K562 (cell line): ENCODE measurements around the gene MTA2. TPM values are rescaled to one million over a fixed set of nuclear protein-coding genes. Genes with fewer than 3 reads are reported as not detected.
A peak's percentile ranks its signal among the peaks of the same experiment; 100 is the strongest.

Experiments used
- CREB3L1 ChIP-seq: fragments of 450-650 bp; IDR thresholded peaks from 2 replicates; pipeline ENCODE4 v1.6.1; 2014; ENCODE audit warnings: low read depth, mild to moderate bottlenecking, moderate library complexity, borderline replicate concordance
- CTCFL ChIP-seq: IDR thresholded peaks from 2 replicates; pipeline ENCODE4 v1.6.1; 2011; ENCODE audit warnings: borderline replicate concordance, low read depth, mild to moderate bottlenecking, moderate library complexity, low read length; ENCODE audit not compliant: insufficient read depth, poor library complexity, severe bottlenecking
- GTF2E2 ChIP-seq: fragments of 200-800 bp; sonication (Bioruptor generic); IDR thresholded peaks from 2 replicates; pipeline ENCODE4 v1.6.1; 2016; ENCODE audit warnings: missing genetic modification characterization, missing compliant biosample characterization
- MED1 ChIP-seq: sonication (generic); formaldehyde crosslinking; IDR thresholded peaks from 2 replicates; pipeline ENCODE4 v1.8.1; 2023; ENCODE audit warnings: missing genetic modification reagents, borderline replicate concordance
- NCOA4 ChIP-seq: fragments of 450-650 bp; IDR thresholded peaks from 2 replicates; pipeline ENCODE4 v1.6.1; 2018; ENCODE audit warnings: mild to moderate bottlenecking; ENCODE audit not compliant: partially characterized antibody
- NKRF ChIP-seq: fragments of 450-650 bp; IDR thresholded peaks from 2 replicates; pipeline ENCODE4 v1.6.1; 2016; ENCODE audit warnings: borderline replicate concordance
- NONO ChIP-seq, 2 experiments: fragments of 200-400 bp in 1 of 2; fragments of 450-650 bp in 1 of 2; formaldehyde crosslinking in 1 of 2; IDR thresholded peaks; 2 replicates each; pipeline ENCODE4 v1.6.1; 2017; ENCODE audit warnings: low read depth in 2 of 2, mild to moderate bottlenecking in 2 of 2, moderate library complexity in 2 of 2, low read length in 1 of 2
- PATZ1 ChIP-seq: fragments of 250-450 bp; sonication (Bioruptor Pico); IDR thresholded peaks from 2 replicates; pipeline ENCODE4 v1.5.0; 2020; ENCODE audit warnings: mild to moderate bottlenecking, borderline replicate concordance
- PHF20 ChIP-seq: fragments of 450-650 bp; IDR thresholded peaks from 2 replicates; pipeline ENCODE4 v1.6.1; 2018; ENCODE audit not compliant: partially characterized antibody
- RBFOX2 ChIP-seq: fragments of 200-400 bp; formaldehyde crosslinking; IDR thresholded peaks from 2 replicates; pipeline ENCODE4 v1.6.1; 2017; ENCODE audit warnings: low read depth, mild to moderate bottlenecking, low read length, moderate library complexity
- TCF7L2 ChIP-seq: fragments of 150-350 bp; IDR thresholded peaks from 2 replicates; pipeline ENCODE4 v1.6.1; 2016; ENCODE audit warnings: low read depth, mild to moderate bottlenecking, low read length, moderate library complexity
- U2AF2 ChIP-seq: fragments of 200-400 bp; formaldehyde crosslinking; optimal IDR thresholded peaks from 2 replicates; pipeline ENCODE3; 2017; ENCODE audit warnings: low read depth, mild to moderate bottlenecking, low read length
- ZBTB17 ChIP-seq: fragments of 450-650 bp; formaldehyde crosslinking; IDR thresholded peaks from 2 replicates; pipeline ENCODE4 v1.4.0; 2020; ENCODE audit warnings: mild to moderate bottlenecking
- ZBTB2 ChIP-seq: fragments of 450-650 bp; IDR thresholded peaks from 2 replicates; pipeline ENCODE4 v1.6.1; 2016; ENCODE audit warnings: antibody characterized with exemption
- ZC3H4 ChIP-seq: sonication (generic); formaldehyde crosslinking; IDR thresholded peaks from 2 replicates; pipeline ENCODE4 v1.9.0; 2021; ENCODE audit warnings: missing genetic modification reagents, borderline replicate concordance
- ZNF12 ChIP-seq: sonication (generic); formaldehyde crosslinking; IDR thresholded peaks from 2 replicates; pipeline ENCODE4 v1.4.0; 2020; ENCODE audit warnings: mild to moderate bottlenecking, missing genetic modification reagents
- ZNF511 ChIP-seq: sonication (generic); formaldehyde crosslinking; IDR thresholded peaks from 2 replicates; pipeline ENCODE4 v1.8.0; 2022; ENCODE audit warnings: mild to moderate bottlenecking, missing genetic modification reagents
- ZNF57 ChIP-seq: fragments of 450-650 bp; formaldehyde crosslinking; IDR thresholded peaks from 2 replicates; pipeline ENCODE4 v1.4.0; 2020; ENCODE audit warnings: mild to moderate bottlenecking, moderate library complexity
- polyA plus RNA-seq, 8 experiments: library from polyadenylated mRNA; depleted of rRNA in 4 of 8; stranded (reverse) in 5 of 8; unstranded in 3 of 8; fragments of >200 nt; fragmentation: Nextera tagmentation in 2 of 8; fragmentation: Illumina TruSeq in 1 of 8; extraction: Ambion mirVana in 2 of 8; extraction: Trizol in 1 of 8; gene quantifications; 2 replicates each; pipeline versions ENCODE4 v1.2.1 to v1.2.3, GENCODE V29; 2011 to 2014; ENCODE audit warnings: inconsistent platforms in 1 of 8, missing spikeins in 1 of 8
- total RNA-seq, 7 experiments: library from RNA; depleted of rRNA in 6 of 7; stranded (reverse); fragments of >200 nt in 6 of 7; fragmentation: Illumina TruSeq in 2 of 7; extraction: Trizol in 2 of 7; gene quantifications; 2 replicates each; pipeline versions ENCODE4 v1.2.1 to v1.2.3, GENCODE V29; 2011 to 2021; ENCODE audit warnings: low replicate concordance in 1 of 7

MTA2 gene
- total and polyA plus RNA-seq, 9 of the 15 experiments (the other 6 are each of a cell fraction or from before 2014, with no cell fraction given), result 6.2 to 220 (median 172) TPM

GRCh38 chr11:62613291-62613778 lies 11.7 kb upstream of the MTA2 start (continued):
- no peak for TF ChIP-seq NONO (IDR thresholded peaks at IDR 0.05; ENCODE audit: low read depth in 2 of 2, low read length in 1 of 2)
- no peak for TF ChIP-seq CTCFL
- no peak for TF ChIP-seq ZNF57
- TF ChIP-seq ZNF511, result no peak
- no peak for TF ChIP-seq PATZ1
- TF ChIP-seq ZC3H4 (CRISPR knock-in tag), result 0 out of 2 replicates have a peak, but pooled peaks have one; percentile 67
- TF ChIP-seq CREB3L1, result no peak
- TF ChIP-seq ZNF12 (CRISPR knock-in tag), result no peak
- no peak for TF ChIP-seq ZBTB2
- 0 out of 2 replicates have a peak, but pooled peaks have one; percentile 26 for TF ChIP-seq RBFOX2
- TF ChIP-seq NCOA4, result no peak
- no peak for TF ChIP-seq NKRF
- TF ChIP-seq PHF20, result no peak
- 0 out of 2 replicates have a peak, but pooled peaks have one; percentile 13 for TF ChIP-seq MED1 (CRISPR knock-in tag)
- no peak for TF ChIP-seq TCF7L2
- TF ChIP-seq ZBTB17 (CRISPR knock-in tag), result no peak
- no peak for TF ChIP-seq GTF2E2 (tag)
- TF ChIP-seq U2AF2, result no peak
